Measurements from ENCODE around the gene DOCK2.

DOCK2 gene

GRCh38 chr5:169860585-169860984 is 223.5 kb downstream of the DOCK2 start:
- no peak overlapping the region for H2BK5ac ChIP-seq (ENCODE audit: low read length)
- no peak overlapping the region for H2BK120ac ChIP-seq (ENCODE audit: low read depth, low read length)
- no peak overlapping the region for H3K18ac ChIP-seq (ENCODE audit: low read length)
- H3K9me3 ChIP-seq (replicated peaks in 1 of 2; ENCODE audit: control insufficient read depth in 2 of 2, insufficient read depth in 1 of 2, low read depth in 1 of 2, low read length in 2 of 2), result no peaks in the 10 kb centered on the region
- no peaks in the 10 kb centered on the region for H3K79me1 ChIP-seq (ENCODE audit: low read depth, low read length)
- no peak overlapping the region for H3K4me2 ChIP-seq (ENCODE audit: insufficient read depth, low read length, poor library complexity, severe bottlenecking)
- no peak overlapping the region for H3K4ac ChIP-seq (ENCODE audit: low read length)
- H2BK12ac ChIP-seq (ENCODE audit: low read length), result no peak overlapping the region
- no peaks in the 10 kb centered on the region for H3K27me3 ChIP-seq (ENCODE audit: control insufficient read depth in 3 of 3, insufficient read depth in 3 of 3, low read depth in 1 of 3, low read length in 3 of 3)
- no peak overlapping the region for H2BK15ac ChIP-seq (ENCODE audit: low read length)
- H3K4me1 ChIP-seq (ENCODE audit: control insufficient read depth in 2 of 2, insufficient read depth in 1 of 2, low read depth in 1 of 2, low read length in 2 of 2), result no peaks in the 10 kb centered on the region
- no peak for DNase-seq (ENCODE audit: low spot score)
- H4K91ac ChIP-seq (ENCODE audit: low read depth, low read length, poor library complexity), result no peak overlapping the region
- H3K27ac ChIP-seq (replicated peaks; ENCODE audit: low read length), result no peak overlapping the region
- no peak overlapping the region for H3K4me3 ChIP-seq (ENCODE audit: low read length in 2 of 2)
- no peak overlapping the region for H3K14ac ChIP-seq (ENCODE audit: low read length)
- no peak overlapping the region for H3K9ac ChIP-seq (ENCODE audit: low read depth, low read length, poor library complexity)
- WGBS, 2 donors (ENCODE audit: extremely low coverage in 2 of 2, insufficient read length in 2 of 2, insufficient replicate concordance in 1 of 2), result no CpG with 5 or more reads among the region's 3 CpGs
- no peak overlapping the region for H2AK5ac ChIP-seq (ENCODE audit: low read depth, low read length)
- no peak overlapping the region for H2AFZ ChIP-seq (ENCODE audit: low read length)
- H3K23ac ChIP-seq (ENCODE audit: low read depth, low read length, poor library complexity), result no peak overlapping the region
- H4K8ac ChIP-seq (ENCODE audit: low read depth, low read length), result no peak overlapping the region
- no peaks in the 10 kb centered on the region for H3K36me3 ChIP-seq (replicated peaks in 1 of 2; ENCODE audit: control insufficient read depth in 2 of 2, insufficient read depth in 2 of 2, low read length in 2 of 2)

GRCh38 chr5:169861433-169861832 is 224.4 kb downstream of the DOCK2 start:
- no peaks in the 10 kb centered on the region for H3K79me1 ChIP-seq (ENCODE audit: low read depth, low read length)
- no peaks in the 10 kb centered on the region for H3K4me1 ChIP-seq (ENCODE audit: control insufficient read depth in 2 of 2, insufficient read depth in 1 of 2, low read depth in 1 of 2, low read length in 2 of 2)
- H3K23ac ChIP-seq (ENCODE audit: low read depth, low read length, poor library complexity), result no peak overlapping the region
- H2BK120ac ChIP-seq (ENCODE audit: low read depth, low read length), result no peak overlapping the region
- H3K36me3 ChIP-seq (replicated peaks in 1 of 2; ENCODE audit: control insufficient read depth in 2 of 2, insufficient read depth in 2 of 2, low read length in 2 of 2), result no peaks in the 10 kb centered on the region
- H4K91ac ChIP-seq (ENCODE audit: low read depth, low read length, poor library complexity), result no peak overlapping the region
- H3K4me2 ChIP-seq (ENCODE audit: insufficient read depth, low read length, poor library complexity, severe bottlenecking), result no peak overlapping the region
- DNase-seq (ENCODE audit: low spot score), result no peak
- no peak overlapping the region for H3K4ac ChIP-seq (ENCODE audit: low read length)
- no peak overlapping the region for H2AFZ ChIP-seq (ENCODE audit: low read length)
- H2BK5ac ChIP-seq (ENCODE audit: low read length), result no peak overlapping the region
- H3K9ac ChIP-seq (ENCODE audit: low read depth, low read length, poor library complexity), result no peak overlapping the region
- no peak overlapping the region for H2BK15ac ChIP-seq (ENCODE audit: low read length)
- no peaks in the 10 kb centered on the region for H3K27me3 ChIP-seq (ENCODE audit: control insufficient read depth in 3 of 3, insufficient read depth in 3 of 3, low read depth in 1 of 3, low read length in 3 of 3)
- H3K9me3 ChIP-seq (replicated peaks in 1 of 2; ENCODE audit: control insufficient read depth in 2 of 2, insufficient read depth in 1 of 2, low read depth in 1 of 2, low read length in 2 of 2), result no peaks in the 10 kb centered on the region
- H4K8ac ChIP-seq (ENCODE audit: low read depth, low read length), result no peak overlapping the region
- H2AK5ac ChIP-seq (ENCODE audit: low read depth, low read length), result no peak overlapping the region
- no peak overlapping the region for H2BK12ac ChIP-seq (ENCODE audit: low read length)
- whole genome bisulfite sequencing, 2 donors (ENCODE audit: extremely low coverage in 2 of 2, insufficient read length in 2 of 2, insufficient replicate concordance in 1 of 2), result no CpG with 5 or more reads among the region's 2 CpGs
- no peak overlapping the region for H3K18ac ChIP-seq (ENCODE audit: low read length)
- no peak overlapping the region for H3K27ac ChIP-seq (replicated peaks; ENCODE audit: low read length)
- no peak overlapping the region for H3K4me3 ChIP-seq (ENCODE audit: low read length in 2 of 2)
- H3K14ac ChIP-seq (ENCODE audit: low read length), result no peak overlapping the region

DNA sequence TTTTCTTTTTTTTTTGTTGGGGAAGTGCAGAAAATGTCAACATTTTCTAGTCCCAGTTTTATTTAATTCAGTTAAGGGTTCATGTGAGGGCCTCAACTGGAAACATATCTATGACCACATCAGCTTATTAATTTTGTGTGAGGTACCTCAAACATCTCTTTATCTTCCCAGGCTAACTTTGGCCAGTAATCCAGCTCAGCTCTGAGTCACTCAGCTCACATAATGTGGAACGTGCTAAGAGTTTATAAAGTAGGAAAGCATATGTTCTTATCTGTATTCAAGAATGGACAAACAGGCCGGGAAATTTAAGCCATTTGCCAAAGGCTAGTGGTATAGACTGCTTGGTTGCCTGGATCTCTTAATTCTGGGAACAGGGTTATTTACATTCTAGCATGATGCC is 224.9 kb downstream of the DOCK2 start:
- Histone ChIP-seq H4K8ac (ENCODE audit: low read depth, low read length) (no peak overlapping the region), H3K27ac (replicated peaks; ENCODE audit: low read length) (no peak overlapping the region)
- no CpG with 5 or more reads among the region's 2 CpGs for WGBS, 2 donors (ENCODE audit: extremely low coverage in 2 of 2, insufficient read length in 2 of 2, insufficient replicate concordance in 1 of 2)

DNA sequence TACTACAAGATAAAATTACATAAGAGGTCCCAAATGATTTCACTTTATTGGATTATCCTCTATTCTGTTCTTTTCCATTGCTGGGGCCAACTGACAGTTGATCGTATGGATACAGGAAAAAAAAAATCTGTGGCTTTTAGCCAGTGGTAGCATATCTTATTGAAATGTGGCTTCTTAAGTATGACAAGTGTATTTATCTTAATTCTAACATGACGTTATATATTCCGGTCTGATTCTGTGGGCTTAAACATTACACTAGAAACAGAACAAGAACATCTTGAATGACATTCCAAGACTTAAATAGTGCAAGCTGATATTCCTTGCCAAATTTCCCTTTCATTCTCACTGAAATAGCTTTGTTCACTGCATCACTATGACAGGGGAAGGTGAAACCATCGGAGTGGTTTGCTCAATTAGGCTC is 225.3 kb downstream of the DOCK2 start:
- no peaks in the 10 kb centered on the region for H3K4me1 ChIP-seq (ENCODE audit: control insufficient read depth in 2 of 2, insufficient read depth in 1 of 2, low read depth in 1 of 2, low read length in 2 of 2)
- no peak overlapping the region for H2AFZ ChIP-seq (ENCODE audit: low read length)
- no peak overlapping the region for H4K8ac ChIP-seq (ENCODE audit: low read depth, low read length)
- H3K9me3 ChIP-seq (replicated peaks in 1 of 2; ENCODE audit: control insufficient read depth in 2 of 2, insufficient read depth in 1 of 2, low read depth in 1 of 2, low read length in 2 of 2), result no peaks in the 10 kb centered on the region
- H3K23ac ChIP-seq (ENCODE audit: low read depth, low read length, poor library complexity), result no peak overlapping the region
- no peaks in the 10 kb centered on the region for H3K79me1 ChIP-seq (ENCODE audit: low read depth, low read length)
- no peak overlapping the region for H3K4me2 ChIP-seq (ENCODE audit: insufficient read depth, low read length, poor library complexity, severe bottlenecking)
- H3K14ac ChIP-seq (ENCODE audit: low read length), result no peak overlapping the region
- no CpG with 5 or more reads among the region's 4 CpGs for WGBS, 2 donors (ENCODE audit: extremely low coverage in 2 of 2, insufficient read length in 2 of 2, insufficient replicate concordance in 1 of 2)
- H3K18ac ChIP-seq (ENCODE audit: low read length), result no peak overlapping the region
- H2BK15ac ChIP-seq (ENCODE audit: low read length), result no peak overlapping the region
- H2BK5ac ChIP-seq (ENCODE audit: low read length), result no peak overlapping the region
- no peak overlapping the region for H3K4me3 ChIP-seq (ENCODE audit: low read length in 2 of 2)
- no peak overlapping the region for H2AK5ac ChIP-seq (ENCODE audit: low read depth, low read length)
- H3K36me3 ChIP-seq (replicated peaks in 1 of 2; ENCODE audit: control insufficient read depth in 2 of 2, insufficient read depth in 2 of 2, low read length in 2 of 2), result no peaks in the 10 kb centered on the region
- no peak for DNase-seq (ENCODE audit: low spot score)
- H2BK120ac ChIP-seq (ENCODE audit: low read depth, low read length), result no peak overlapping the region
- H3K4ac ChIP-seq (ENCODE audit: low read length), result no peak overlapping the region
- H3K9ac ChIP-seq (ENCODE audit: low read depth, low read length, poor library complexity), result no peak overlapping the region
- H3K27ac ChIP-seq (replicated peaks; ENCODE audit: low read length), result no peak overlapping the region
- H4K91ac ChIP-seq (ENCODE audit: low read depth, low read length, poor library complexity), result no peak overlapping the region
- H2BK12ac ChIP-seq (ENCODE audit: low read length), result no peak overlapping the region
- no peaks in the 10 kb centered on the region for H3K27me3 ChIP-seq (ENCODE audit: control insufficient read depth in 3 of 3, insufficient read depth in 3 of 3, low read depth in 1 of 3, low read length in 3 of 3)

More for the DNA sequence above, 224.9 kb downstream of the DOCK2 start:
- Histone ChIP-seq H3K4me2 (ENCODE audit: insufficient read depth, low read length, poor library complexity, severe bottlenecking) (no peak overlapping the region), H3K36me3 (replicated peaks in 1 of 2; ENCODE audit: control insufficient read depth in 2 of 2, insufficient read depth in 2 of 2, low read length in 2 of 2) (no peaks in the 10 kb centered on the region), H2BK120ac (ENCODE audit: low read depth, low read length) (no peak overlapping the region), H2BK15ac (ENCODE audit: low read length) (no peak overlapping the region), H2AFZ (ENCODE audit: low read length) (no peak overlapping the region), H3K27me3 (ENCODE audit: control insufficient read depth in 3 of 3, insufficient read depth in 3 of 3, low read depth in 1 of 3, low read length in 3 of 3) (no peaks in the 10 kb centered on the region), H3K79me1 (ENCODE audit: low read depth, low read length) (no peaks in the 10 kb centered on the region), H2BK12ac (ENCODE audit: low read length) (no peak overlapping the region), H3K4me1 (ENCODE audit: control insufficient read depth in 2 of 2, insufficient read depth in 1 of 2, low read depth in 1 of 2, low read length in 2 of 2) (no peaks in the 10 kb centered on the region), H4K91ac (ENCODE audit: low read depth, low read length, poor library complexity) (no peak overlapping the region), H3K9ac (ENCODE audit: low read depth, low read length, poor library complexity) (no peak overlapping the region), H3K4ac (ENCODE audit: low read length) (no peak overlapping the region), H2BK5ac (ENCODE audit: low read length) (no peak overlapping the region), H2AK5ac (ENCODE audit: low read depth, low read length) (no peak overlapping the region), H3K4me3 (ENCODE audit: low read length in 2 of 2) (no peak overlapping the region), H3K9me3 (replicated peaks in 1 of 2; ENCODE audit: control insufficient read depth in 2 of 2, insufficient read depth in 1 of 2, low read depth in 1 of 2, low read length in 2 of 2) (no peaks in the 10 kb centered on the region), H3K14ac (ENCODE audit: low read length) (no peak overlapping the region), H3K18ac (ENCODE audit: low read length) (no peak overlapping the region), H3K23ac (ENCODE audit: low read depth, low read length, poor library complexity) (no peak overlapping the region)
- DNase-seq (ENCODE audit: low spot score), result no peak

All from neuronal stem cell (in vitro differentiated cells).